Measurements from ENCODE around the gene ZBTB14. TPM values are rescaled to one million over a fixed set of nuclear protein-coding genes. Genes with fewer than 3 reads are reported as not detected.

ZBTB14 gene
- total RNA-seq, 2 donors from 2014 or later = 6.1 to 8.4 TPM

DNA sequence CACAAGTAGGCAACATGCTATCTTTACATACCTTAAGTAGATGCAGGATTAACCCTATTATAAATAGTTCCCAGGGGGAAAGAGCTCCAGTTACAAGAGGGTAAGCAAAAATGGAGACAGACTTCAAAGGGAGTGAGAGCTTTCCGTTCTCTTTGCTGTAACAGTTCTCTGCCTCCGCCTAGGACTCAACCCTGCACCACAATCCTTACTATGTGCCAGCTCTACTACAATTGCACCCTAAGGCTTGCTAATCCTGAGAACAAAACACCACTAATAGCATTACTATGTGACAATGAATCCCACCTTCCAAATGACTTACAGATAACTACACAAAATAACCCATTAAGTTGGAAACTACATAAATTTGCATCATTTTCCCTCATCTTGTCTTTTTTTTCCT, 7.7 kb downstream of the ZBTB14 start:
- no peaks in the 10 kb centered on the region for H3K9me3 ChIP-seq
- no peak for ATAC-seq (ENCODE audit: insufficient number of reproducible peaks, low FRiP score, low read depth)
- H3K4me3 ChIP-seq = no peak overlapping the region
- H3K4me1 ChIP-seq (ENCODE audit: control insufficient read depth in 1 of 2, low read depth in 2 of 2) = no peaks in the 10 kb centered on the region
- no peak overlapping the region for H3K27ac ChIP-seq
- TF ChIP-seq, protein P1, sequence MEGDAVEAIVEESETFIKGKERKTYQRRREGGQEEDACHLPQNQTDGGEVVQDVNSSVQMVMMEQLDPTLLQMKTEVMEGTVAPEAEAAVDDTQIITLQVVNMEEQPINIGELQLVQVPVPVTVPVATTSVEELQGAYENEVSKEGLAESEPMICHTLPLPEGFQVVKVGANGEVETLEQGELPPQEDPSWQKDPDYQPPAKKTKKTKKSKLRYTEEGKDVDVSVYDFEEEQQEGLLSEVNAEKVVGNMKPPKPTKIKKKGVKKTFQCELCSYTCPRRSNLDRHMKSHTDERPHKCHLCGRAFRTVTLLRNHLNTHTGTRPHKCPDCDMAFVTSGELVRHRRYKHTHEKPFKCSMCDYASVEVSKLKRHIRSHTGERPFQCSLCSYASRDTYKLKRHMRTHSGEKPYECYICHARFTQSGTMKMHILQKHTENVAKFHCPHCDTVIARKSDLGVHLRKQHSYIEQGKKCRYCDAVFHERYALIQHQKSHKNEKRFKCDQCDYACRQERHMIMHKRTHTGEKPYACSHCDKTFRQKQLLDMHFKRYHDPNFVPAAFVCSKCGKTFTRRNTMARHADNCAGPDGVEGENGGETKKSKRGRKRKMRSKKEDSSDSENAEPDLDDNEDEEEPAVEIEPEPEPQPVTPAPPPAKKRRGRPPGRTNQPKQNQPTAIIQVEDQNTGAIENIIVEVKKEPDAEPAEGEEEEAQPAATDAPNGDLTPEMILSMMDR (IDR thresholded peaks at IDR 0.05) = no peak
- H3K27me3 ChIP-seq (replicated peaks; ENCODE audit: insufficient read depth) = no peaks in the 10 kb centered on the region
- DNase-seq (ENCODE audit: low spot score) = no peak
- H3K36me3 ChIP-seq = peaks cover 9% of the 10 kb centered on the region

DNA sequence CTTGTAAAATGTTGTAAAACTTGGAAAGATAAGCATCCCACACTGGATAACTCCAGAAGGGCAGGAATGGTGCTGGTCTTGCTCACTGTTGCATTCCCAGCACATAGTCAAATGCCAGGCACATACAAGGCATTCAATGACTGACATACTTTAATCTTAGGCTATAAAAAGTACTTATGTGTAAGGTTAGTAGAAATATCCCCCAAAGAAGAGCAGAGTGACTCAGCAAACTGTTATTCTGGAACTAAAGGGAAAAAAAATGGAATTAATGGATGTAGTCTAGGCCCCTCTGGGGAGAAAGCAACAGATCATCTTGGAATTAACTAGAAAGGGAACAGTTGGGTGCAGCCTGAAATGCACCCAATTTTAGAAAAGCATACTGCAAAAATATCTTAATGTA, 9.0 kb downstream of the ZBTB14 start:
- H3K27me3 ChIP-seq (replicated peaks; ENCODE audit: insufficient read depth) = no peaks in the 10 kb centered on the region
- H3K9me3 ChIP-seq = no peaks in the 10 kb centered on the region
- DNase-seq (ENCODE audit: low spot score) = no peak
- peaks cover 9% of the 10 kb centered on the region for H3K36me3 ChIP-seq
- no peaks in the 10 kb centered on the region for H3K4me1 ChIP-seq (ENCODE audit: control insufficient read depth in 1 of 2, low read depth in 2 of 2)
- ATAC-seq (ENCODE audit: insufficient number of reproducible peaks, low FRiP score, low read depth) = no peak
- H3K27ac ChIP-seq = no peak overlapping the region
- TF ChIP-seq, protein P1 (IDR thresholded peaks at IDR 0.05) = no peak
- H3K4me3 ChIP-seq = no peak overlapping the region

DNA sequence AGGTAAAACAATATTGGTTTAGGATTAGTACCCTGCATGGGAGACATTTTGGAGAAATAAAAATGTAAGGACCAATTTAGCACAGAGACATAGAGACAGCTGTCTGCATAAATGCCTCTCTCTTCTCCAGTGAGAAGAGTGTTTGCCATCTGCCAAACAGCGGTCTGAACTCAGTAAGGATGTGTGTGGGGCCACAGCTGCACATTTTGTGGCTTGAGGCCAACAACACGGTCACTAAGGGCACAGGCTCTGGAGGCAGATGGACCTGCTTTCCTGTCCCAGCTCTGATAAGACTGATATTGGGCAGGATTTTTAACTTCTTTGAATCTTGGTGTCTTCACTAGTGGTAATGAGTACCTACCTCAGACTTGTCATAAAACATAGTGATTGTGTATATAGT, 10.2 kb downstream of the ZBTB14 start:
- DNase-seq (ENCODE audit: low spot score) = no peak
- H3K4me3 ChIP-seq = no peak overlapping the region
- H3K27ac ChIP-seq = no peak overlapping the region
- ATAC-seq (ENCODE audit: insufficient number of reproducible peaks, low FRiP score, low read depth) = no peak
- H3K9me3 ChIP-seq = no peaks in the 10 kb centered on the region
- H3K27me3 ChIP-seq (replicated peaks; ENCODE audit: insufficient read depth) = no peaks in the 10 kb centered on the region
- H3K36me3 ChIP-seq = no peaks in the 10 kb centered on the region
- no peaks in the 10 kb centered on the region for H3K4me1 ChIP-seq (ENCODE audit: control insufficient read depth in 1 of 2, low read depth in 2 of 2)
- TF ChIP-seq, protein P1 (IDR thresholded peaks at IDR 0.05) = no peak

DNA sequence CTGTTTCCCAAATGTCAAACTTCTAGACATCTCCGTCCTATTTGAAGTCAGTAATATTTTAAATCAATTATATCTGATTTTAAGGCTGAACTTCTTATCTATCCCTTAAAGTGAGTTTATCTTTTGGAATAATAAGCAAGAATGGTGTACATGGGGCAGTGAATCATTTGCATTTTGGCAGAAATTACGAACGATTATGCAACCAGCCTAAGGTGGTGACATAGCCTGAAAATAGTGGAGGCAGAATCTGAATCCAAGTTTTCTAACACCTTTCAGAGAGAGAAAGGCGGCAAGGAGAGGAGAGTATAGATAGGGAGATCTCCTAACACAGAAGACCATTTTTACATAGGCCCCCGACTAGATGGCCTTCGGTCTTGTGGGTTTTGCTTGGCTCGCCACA, 10.7 kb downstream of the ZBTB14 start:
- Histone ChIP-seq H3K27ac (no peak overlapping the region), H3K9me3 (no peaks in the 10 kb centered on the region), H3K4me1 (ENCODE audit: control insufficient read depth in 1 of 2, low read depth in 2 of 2) (no peaks in the 10 kb centered on the region), H3K4me3 (no peak overlapping the region), H3K27me3 (replicated peaks; ENCODE audit: insufficient read depth) (no peaks in the 10 kb centered on the region), H3K36me3 (no peaks in the 10 kb centered on the region)
- ATAC-seq (ENCODE audit: insufficient number of reproducible peaks, low FRiP score, low read depth) = no peak
- TF ChIP-seq, protein P1 (IDR thresholded peaks at IDR 0.05) = no peak
- no peak for DNase-seq (ENCODE audit: low spot score)

DNA sequence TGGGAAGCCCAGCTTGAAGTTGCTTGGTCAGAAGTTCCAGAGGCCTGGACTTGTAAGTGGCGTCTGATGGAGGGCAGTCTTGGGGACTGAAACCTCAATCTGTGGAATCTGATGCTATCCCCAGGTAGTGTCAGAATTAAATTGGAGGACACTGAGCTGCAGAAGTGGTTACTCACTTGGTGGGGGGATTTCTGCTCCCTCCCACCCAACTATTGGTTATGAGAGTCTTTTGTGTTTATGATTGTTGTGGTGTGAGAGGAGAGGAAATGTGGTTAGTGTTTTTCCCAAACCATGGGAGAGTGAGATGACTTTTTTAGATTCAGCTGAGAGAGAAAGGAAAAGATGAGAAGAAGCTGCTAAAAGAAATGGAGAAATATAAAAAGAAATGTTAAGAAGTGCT, 12.8 kb downstream of the ZBTB14 start:
- ATAC-seq (ENCODE audit: insufficient number of reproducible peaks, low FRiP score, low read depth) (no peak), DNase-seq (ENCODE audit: low spot score) (no peak)
- TF ChIP-seq, protein P1 (IDR thresholded peaks at IDR 0.05) = no peak
- Histone ChIP-seq H3K36me3 (no peaks in the 10 kb centered on the region), H3K4me3 (no peak overlapping the region), H3K27me3 (replicated peaks; ENCODE audit: insufficient read depth) (no peaks in the 10 kb centered on the region), H3K27ac (no peak overlapping the region), H3K4me1 (ENCODE audit: control insufficient read depth in 1 of 2, low read depth in 2 of 2) (no peaks in the 10 kb centered on the region), H3K9me3 (peaks cover 3% of the 10 kb centered on the region)
